Fibroblast of lung (primary cell): ENCODE data around the gene RPS21.

Experiments used
- CTCF ChIP-seq, 2 donors: IDR thresholded peaks in 1 of 2; conservative IDR thresholded peaks in 1 of 2; 1 replicate in 1 of 2; 2 replicates in 1 of 2; pipeline ENCODE4 v1.5.1; 2011 to 2012; ENCODE audit warnings: low read length in 2 of 2, control low read depth in 1 of 2, inconsistent platforms in 1 of 2, low read depth in 1 of 2, mild to moderate bottlenecking in 1 of 2
- EZH2 ChIP-seq: IDR thresholded peaks from 2 replicates; pipeline ENCODE4 v1.5.1; 2012; ENCODE audit warnings: low read length, control low read depth, mild to moderate bottlenecking; ENCODE audit errors: missing control alignments

- TF ChIP-seq CTCF (conservative IDR thresholded peaks at IDR 0.05 in 1 of 2, IDR thresholded peaks at IDR 0.05 in 1 of 2; ENCODE audit: low read depth in 1 of 2, low read length in 2 of 2) (no peak), EZH2 (no peak)
Observed at GRCh38 chr20:62408640-62409039, 21.7 kb downstream of the RPS21 start.
